ENCODE data around the gene FYCO1.

FYCO1 gene

DNA sequence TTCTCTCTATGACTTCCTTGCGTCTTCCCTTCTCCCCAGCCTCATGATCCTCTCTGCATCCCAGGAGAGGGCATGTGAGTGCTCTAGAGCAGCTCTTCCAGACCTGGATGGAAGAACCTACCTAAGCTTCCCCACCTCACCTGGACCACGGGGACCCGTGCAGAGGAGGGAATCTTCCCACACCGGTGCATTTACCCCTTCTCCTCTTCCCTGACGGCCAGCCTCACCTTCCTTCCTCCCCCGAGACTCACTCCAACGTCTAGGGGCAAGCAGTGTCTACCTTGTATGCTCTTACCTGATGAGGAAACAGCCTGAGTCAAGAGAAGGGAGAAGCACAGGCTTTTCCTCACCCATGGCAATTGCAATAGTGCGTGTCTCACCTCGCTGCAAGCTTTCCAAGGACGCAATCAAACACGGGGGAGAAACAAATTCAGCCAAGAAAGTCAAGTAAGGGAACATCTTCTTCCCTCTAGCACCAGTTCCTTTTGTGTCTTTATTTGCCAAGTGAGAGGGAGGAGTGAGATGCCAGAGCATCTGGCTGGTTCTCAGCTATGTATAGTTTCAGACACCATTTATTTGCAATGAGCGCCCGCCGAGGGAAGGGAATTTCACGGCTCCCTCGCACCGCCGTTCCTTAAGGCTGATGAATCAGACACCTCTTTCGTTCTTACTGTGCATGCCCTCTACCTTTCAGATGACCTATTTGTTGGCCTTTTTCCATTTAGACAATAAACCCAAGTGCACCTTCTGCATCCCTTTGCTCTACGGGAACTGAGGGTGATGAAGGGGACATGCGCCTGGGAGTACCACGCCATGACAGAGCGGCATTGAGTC lies 111.0 kb downstream of the FYCO1 start:
- Histone ChIP-seq H3K9ac (ENCODE audit: low read depth, low read length) (no peak overlapping the region), H3K27ac (ENCODE audit: low read length) (peak overlapping the region; percentile 72), H3K36me3 (ENCODE audit: insufficient read depth, low read length) (peaks cover 95% of the 10 kb centered on the region), H3K27me3 (ENCODE audit: insufficient read depth, low read length, poor library complexity) (no peaks in the 10 kb centered on the region), H3K9me3 (ENCODE audit: insufficient read depth, low read length, severe bottlenecking) (no peaks in the 10 kb centered on the region), H4K20me1 (ENCODE audit: insufficient read depth, low read length) (peaks cover 80% of the 10 kb centered on the region), H3K4me1 (ENCODE audit: insufficient read depth, low read length) (peaks cover 100% of the 10 kb centered on the region), H3K79me2 (ENCODE audit: insufficient read depth, low read length) (peaks cover 100% of the 10 kb centered on the region), H3K4me2 (ENCODE audit: insufficient read depth, low read length) (peak overlapping the region; percentile 21; the same call in 1 of the 2 replicates), H2AFZ (ENCODE audit: low read depth, low read length) (no peak overlapping the region), H3K4me3 (ENCODE audit: low read depth in 1 of 2, low read length in 2 of 2) (no peak overlapping the region)
- DNase-seq = no peak
- ATAC-seq (ENCODE audit: insufficient read depth, low read depth) = no peak
- TF ChIP-seq EZH2 (IDR thresholded peaks at IDR 0.05; ENCODE audit: borderline replicate concordance, low read depth, low read length, severe bottlenecking) = no peak
- TF ChIP-seq, protein P1, sequence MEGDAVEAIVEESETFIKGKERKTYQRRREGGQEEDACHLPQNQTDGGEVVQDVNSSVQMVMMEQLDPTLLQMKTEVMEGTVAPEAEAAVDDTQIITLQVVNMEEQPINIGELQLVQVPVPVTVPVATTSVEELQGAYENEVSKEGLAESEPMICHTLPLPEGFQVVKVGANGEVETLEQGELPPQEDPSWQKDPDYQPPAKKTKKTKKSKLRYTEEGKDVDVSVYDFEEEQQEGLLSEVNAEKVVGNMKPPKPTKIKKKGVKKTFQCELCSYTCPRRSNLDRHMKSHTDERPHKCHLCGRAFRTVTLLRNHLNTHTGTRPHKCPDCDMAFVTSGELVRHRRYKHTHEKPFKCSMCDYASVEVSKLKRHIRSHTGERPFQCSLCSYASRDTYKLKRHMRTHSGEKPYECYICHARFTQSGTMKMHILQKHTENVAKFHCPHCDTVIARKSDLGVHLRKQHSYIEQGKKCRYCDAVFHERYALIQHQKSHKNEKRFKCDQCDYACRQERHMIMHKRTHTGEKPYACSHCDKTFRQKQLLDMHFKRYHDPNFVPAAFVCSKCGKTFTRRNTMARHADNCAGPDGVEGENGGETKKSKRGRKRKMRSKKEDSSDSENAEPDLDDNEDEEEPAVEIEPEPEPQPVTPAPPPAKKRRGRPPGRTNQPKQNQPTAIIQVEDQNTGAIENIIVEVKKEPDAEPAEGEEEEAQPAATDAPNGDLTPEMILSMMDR (IDR thresholded peaks at IDR 0.05; ENCODE audit: borderline replicate concordance, extremely low read depth, low read length, poor library complexity, severe bottlenecking) = no peak

GRCh38 chr3:45881078-45882022 lies 114.3 kb downstream of the FYCO1 start:
- H3K27ac ChIP-seq (ENCODE audit: low read length) = peak overlapping the region; percentile 79
- H3K9me3 ChIP-seq (ENCODE audit: insufficient read depth, low read length, severe bottlenecking) = no peaks in the 10 kb centered on the region
- H2AFZ ChIP-seq (ENCODE audit: low read depth, low read length) = no peak overlapping the region
- no peaks in the 10 kb centered on the region for H3K27me3 ChIP-seq (ENCODE audit: insufficient read depth, low read length, poor library complexity)
- peak overlapping the region; percentile 28 for H3K4me2 ChIP-seq (ENCODE audit: insufficient read depth, low read length)
- H3K4me3 ChIP-seq (ENCODE audit: low read depth in 1 of 2, low read length in 2 of 2) = no peak overlapping the region
- no peak for TF ChIP-seq EZH2 (IDR thresholded peaks at IDR 0.05; ENCODE audit: borderline replicate concordance, low read depth, low read length, severe bottlenecking)
- TF ChIP-seq, protein P1 (IDR thresholded peaks at IDR 0.05; ENCODE audit: borderline replicate concordance, extremely low read depth, low read length, poor library complexity, severe bottlenecking) = no peak
- peaks cover 76% of the 10 kb centered on the region for H4K20me1 ChIP-seq (ENCODE audit: insufficient read depth, low read length)
- ATAC-seq (ENCODE audit: insufficient read depth, low read depth) (peak; percentile 59), DNase-seq (peak; percentile 22)
- peak overlapping the region; percentile 18 for H3K9ac ChIP-seq (ENCODE audit: low read depth, low read length)
- peaks cover 100% of the 10 kb centered on the region for H3K79me2 ChIP-seq (ENCODE audit: insufficient read depth, low read length)
- H3K4me1 ChIP-seq (ENCODE audit: insufficient read depth, low read length) = peaks cover 100% of the 10 kb centered on the region
- H3K36me3 ChIP-seq (ENCODE audit: insufficient read depth, low read length) = peaks cover 82% of the 10 kb centered on the region

GRCh38 chr3:45880725-45881077 lies 114.9 kb downstream of the FYCO1 start:
- Histone ChIP-seq H3K36me3 (ENCODE audit: insufficient read depth, low read length) (peaks cover 81% of the 10 kb centered on the region), H3K4me2 (ENCODE audit: insufficient read depth, low read length) (0 out of 2 replicates have a peak overlapping the region, but pooled peaks have one; percentile 28), H4K20me1 (ENCODE audit: insufficient read depth, low read length) (peaks cover 74% of the 10 kb centered on the region), H2AFZ (ENCODE audit: low read depth, low read length) (no peak overlapping the region), H3K27me3 (ENCODE audit: insufficient read depth, low read length, poor library complexity) (no peaks in the 10 kb centered on the region), H3K9ac (ENCODE audit: low read depth, low read length) (0 out of 2 replicates have a peak overlapping the region, but pooled peaks have one; percentile 18), H3K4me3 (ENCODE audit: low read depth in 1 of 2, low read length in 2 of 2) (no peak overlapping the region), H3K4me1 (ENCODE audit: insufficient read depth, low read length) (peaks cover 100% of the 10 kb centered on the region), H3K9me3 (ENCODE audit: insufficient read depth, low read length, severe bottlenecking) (no peaks in the 10 kb centered on the region), H3K27ac (ENCODE audit: low read length) (peak overlapping the region; percentile 79), H3K79me2 (ENCODE audit: insufficient read depth, low read length) (peaks cover 100% of the 10 kb centered on the region)
- ATAC-seq (ENCODE audit: insufficient read depth, low read depth) = no peak
- TF ChIP-seq, protein P1 (IDR thresholded peaks at IDR 0.05; ENCODE audit: borderline replicate concordance, extremely low read depth, low read length, poor library complexity, severe bottlenecking) = no peak
- no peak for TF ChIP-seq EZH2 (IDR thresholded peaks at IDR 0.05; ENCODE audit: borderline replicate concordance, low read depth, low read length, severe bottlenecking)
- DNase-seq = no peak

Measured in DND-41 (cell line).